Memory B cell (primary cell): ENCODE results near the gene PIGU.

Source experiments
- ATAC-seq: fragments of 150-1000 bp; cut with Tn5 transposase; 2 replicates; pipeline ENCODE4 v1.10.0; 2021; ENCODE audit warnings: low read depth, mild to moderate bottlenecking, moderate library complexity
- DNase-seq, 2 donors: peaks; one replicate each; pipeline ENCODE4 v3.0.0; 2022; ENCODE audit warnings: low spot score in 2 of 2
- H3K27ac Mint-ChIP-seq: one replicate; pipeline ENCODE4 v1.8.0; 2022; ENCODE audit warnings: mild to moderate bottlenecking, moderate library complexity, mixed read lengths
- H3K27me3 Mint-ChIP-seq: one replicate; pipeline ENCODE4 v1.8.0; 2022; ENCODE audit warnings: mixed read lengths
- H3K36me3 Mint-ChIP-seq: one replicate; pipeline ENCODE4 v1.8.0; 2022; ENCODE audit warnings: mild to moderate bottlenecking, mixed read lengths
- H3K4me1 Mint-ChIP-seq: one replicate; pipeline ENCODE4 v1.8.0; 2022; ENCODE audit warnings: mixed read lengths
- H3K4me3 Mint-ChIP-seq: one replicate; pipeline ENCODE4 v1.8.0; 2022; ENCODE audit warnings: mild to moderate bottlenecking, moderate library complexity, mixed read lengths
- H3K9me3 Mint-ChIP-seq: one replicate; pipeline ENCODE4 v1.8.0; 2022; ENCODE audit warnings: mixed read lengths

The PIGU gene

GRCh38 chr20:34604980-34605788 lies 71.7 kb downstream of the PIGU start:
- ATAC-seq (no peak), DNase-seq (no peak)
- Mint-ChIP-seq H3K4me3 (no peak overlapping the region), H3K36me3 (peaks cover 17% of the 10 kb centered on the region), H3K4me1 (peaks cover 6% of the 10 kb centered on the region), H3K9me3 (peaks cover 2% of the 10 kb centered on the region), H3K27ac (no peak overlapping the region), H3K27me3 (no peaks in the 10 kb centered on the region)

DNA sequence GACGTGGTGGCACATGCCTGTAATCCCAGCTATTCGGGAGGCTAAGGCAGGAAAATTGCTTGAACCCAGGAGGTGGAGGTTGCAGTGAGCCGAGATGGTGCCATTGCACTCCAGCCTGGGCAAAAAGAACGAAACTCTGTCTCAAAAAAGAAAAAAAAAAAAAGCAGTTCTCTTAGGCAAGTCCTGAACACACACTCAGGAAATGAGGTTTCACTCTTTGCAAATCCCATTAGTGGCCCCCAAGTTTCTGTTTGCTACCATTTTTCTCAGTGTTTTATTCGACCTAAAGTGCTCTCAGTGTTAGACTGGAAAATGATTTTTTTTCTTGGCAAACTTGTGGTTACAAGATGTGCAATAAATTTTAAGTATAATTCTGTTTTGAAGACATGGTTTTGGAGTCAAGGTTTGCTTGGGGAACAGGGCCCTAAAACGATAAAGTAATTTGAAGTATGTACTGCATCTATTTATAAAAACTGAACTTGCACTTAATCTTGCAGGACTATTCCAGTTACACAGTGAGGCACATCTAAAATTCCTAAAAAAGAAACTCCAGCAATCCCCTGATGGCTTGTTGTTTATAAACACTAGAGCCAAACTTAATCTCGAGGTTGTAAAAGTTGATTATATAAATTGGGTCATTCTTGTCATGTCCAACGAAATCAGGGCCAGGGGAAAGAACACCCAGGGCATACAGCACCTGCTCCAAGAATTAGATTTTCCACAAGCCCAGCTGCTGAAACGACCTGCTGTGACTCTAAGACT lies 75.8 kb downstream of the PIGU start:
- no peak overlapping the region for H3K4me3 Mint-ChIP-seq
- H3K9me3 Mint-ChIP-seq: no peaks in the 10 kb centered on the region
- H3K4me1 Mint-ChIP-seq: no peaks in the 10 kb centered on the region
- no peaks in the 10 kb centered on the region for H3K27me3 Mint-ChIP-seq
- peaks cover 5% of the 10 kb centered on the region for H3K36me3 Mint-ChIP-seq
- DNase-seq (no peak), ATAC-seq (no peak)
- no peak overlapping the region for H3K27ac Mint-ChIP-seq

DNA sequence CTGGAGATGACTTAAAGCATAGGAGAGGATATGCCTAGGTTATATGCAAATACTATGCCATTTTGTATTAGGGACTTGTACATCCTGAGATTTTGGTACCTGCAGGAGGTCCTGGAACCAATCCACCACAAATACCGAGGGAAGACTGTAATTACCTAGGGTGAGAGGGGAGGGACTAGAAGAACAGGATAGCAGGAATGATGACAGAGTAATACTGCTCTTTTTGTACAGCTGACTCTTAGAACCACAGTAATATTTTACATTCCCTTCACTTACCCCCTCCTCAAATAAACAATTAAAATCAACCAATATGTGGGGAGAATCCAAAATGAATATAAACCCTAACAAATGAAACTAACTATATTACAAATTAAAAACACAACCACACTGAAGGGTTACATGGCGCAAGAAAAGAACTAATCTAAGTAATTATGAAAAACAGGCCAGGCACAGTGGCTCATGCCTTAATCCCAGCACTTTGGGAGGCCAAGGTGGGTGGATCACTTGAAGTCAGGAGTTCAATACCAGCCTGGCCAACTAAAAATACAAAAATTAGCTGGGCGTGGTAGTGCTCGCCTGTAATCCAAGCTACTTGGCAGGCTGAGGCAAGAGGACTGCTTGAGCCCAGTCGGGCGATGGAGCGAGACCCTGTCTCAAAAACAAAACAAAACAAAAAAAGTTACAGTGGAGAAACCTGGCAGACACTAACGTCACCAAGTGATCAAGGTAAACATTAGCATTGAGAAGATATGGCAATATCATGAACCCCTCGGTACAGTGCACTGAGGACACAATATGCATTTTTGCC lies 81.3 kb downstream of the PIGU start:
- DNase-seq (no peak), ATAC-seq (no peak)
- Mint-ChIP-seq H3K27me3 (no peaks in the 10 kb centered on the region), H3K27ac (no peak overlapping the region), H3K4me1 (no peaks in the 10 kb centered on the region), H3K36me3 (peaks cover 8% of the 10 kb centered on the region), H3K9me3 (no peaks in the 10 kb centered on the region), H3K4me3 (no peak overlapping the region)

- ATAC-seq (no peak), DNase-seq (no peak)
- no peak overlapping the region for H3K27ac Mint-ChIP-seq
- H3K4me1 Mint-ChIP-seq: peaks cover 2% of the 10 kb centered on the region
- H3K4me3 Mint-ChIP-seq: no peak overlapping the region
- H3K9me3 Mint-ChIP-seq: no peaks in the 10 kb centered on the region
- peaks cover 13% of the 10 kb centered on the region for H3K36me3 Mint-ChIP-seq
- H3K27me3 Mint-ChIP-seq: no peaks in the 10 kb centered on the region
Observed at GRCh38 chr20:34586488-34587163, 90.3 kb downstream of the PIGU start.

GRCh38 chr20:34585019-34585418 lies 91.9 kb downstream of the PIGU start:
- H3K9me3 Mint-ChIP-seq: peaks cover 3% of the 10 kb centered on the region
- H3K27ac Mint-ChIP-seq: peak overlapping the region; percentile 53
- H3K36me3 Mint-ChIP-seq: peaks cover 23% of the 10 kb centered on the region
- ATAC-seq: no peak
- H3K27me3 Mint-ChIP-seq: no peaks in the 10 kb centered on the region
- no peak for DNase-seq
- H3K4me3 Mint-ChIP-seq: no peak overlapping the region
- H3K4me1 Mint-ChIP-seq: peaks cover 13% of the 10 kb centered on the region

- H3K27ac Mint-ChIP-seq: peak overlapping the region; percentile 46
- peaks cover 3% of the 10 kb centered on the region for H3K9me3 Mint-ChIP-seq
- no peak for ATAC-seq
- H3K4me1 Mint-ChIP-seq: peaks cover 20% of the 10 kb centered on the region
- H3K36me3 Mint-ChIP-seq: peaks cover 23% of the 10 kb centered on the region
- no peak overlapping the region for H3K4me3 Mint-ChIP-seq
- no peak for DNase-seq
- no peaks in the 10 kb centered on the region for H3K27me3 Mint-ChIP-seq
Observed at GRCh38 chr20:34583544-34583943, 93.3 kb downstream of the PIGU start.

- ATAC-seq (no peak), DNase-seq (no peak)
- Mint-ChIP-seq H3K9me3 (peaks cover 3% of the 10 kb centered on the region), H3K4me1 (peaks cover 23% of the 10 kb centered on the region), H3K27me3 (no peaks in the 10 kb centered on the region), H3K36me3 (peaks cover 23% of the 10 kb centered on the region), H3K4me3 (no peak overlapping the region), H3K27ac (peak overlapping the region; percentile 46)
Observed at GRCh38 chr20:34582911-34583310, 94.0 kb downstream of the PIGU start.

- ATAC-seq: no peak
- H3K36me3 Mint-ChIP-seq: peaks cover 18% of the 10 kb centered on the region
- H3K4me1 Mint-ChIP-seq: peaks cover 23% of the 10 kb centered on the region
- H3K27ac Mint-ChIP-seq: peak overlapping the region; percentile 89
- no peak overlapping the region for H3K4me3 Mint-ChIP-seq
- H3K9me3 Mint-ChIP-seq: peaks cover 3% of the 10 kb centered on the region
- no peaks in the 10 kb centered on the region for H3K27me3 Mint-ChIP-seq
- DNase-seq: no peak
Observed at GRCh38 chr20:34582221-34582620, 94.7 kb downstream of the PIGU start.

- Mint-ChIP-seq H3K36me3 (peaks cover 18% of the 10 kb centered on the region), H3K4me3 (no peak overlapping the region), H3K9me3 (peaks cover 3% of the 10 kb centered on the region), H3K4me1 (peaks cover 23% of the 10 kb centered on the region), H3K27ac (peak overlapping the region; percentile 89), H3K27me3 (no peaks in the 10 kb centered on the region)
- ATAC-seq: no peak
- no peak for DNase-seq
Observed at GRCh38 chr20:34581341-34582184, 95.3 kb downstream of the PIGU start.

GRCh38 chr20:34579979-34580940 lies 96.6 kb downstream of the PIGU start:
- Mint-ChIP-seq H3K27ac (peak overlapping the region; percentile 85), H3K4me1 (peaks cover 23% of the 10 kb centered on the region), H3K36me3 (peaks cover 15% of the 10 kb centered on the region), H3K9me3 (peaks cover 3% of the 10 kb centered on the region), H3K27me3 (no peaks in the 10 kb centered on the region), H3K4me3 (peak overlapping the region; percentile 16)
- DNase-seq (peak in 1 of 2 donors; percentile 40), ATAC-seq (peak; percentile 95)

- Mint-ChIP-seq H3K4me1 (peaks cover 23% of the 10 kb centered on the region), H3K4me3 (no peak overlapping the region), H3K27me3 (no peaks in the 10 kb centered on the region), H3K36me3 (peaks cover 17% of the 10 kb centered on the region), H3K9me3 (peaks cover 3% of the 10 kb centered on the region), H3K27ac (peak overlapping the region; percentile 85)
- ATAC-seq (no peak), DNase-seq (no peak)
Observed at GRCh38 chr20:34579191-34579978, 97.5 kb downstream of the PIGU start.
